Choroid plexus epithelial cell (primary cell): ENCODE data around the gene DNM1.

Experiments
- DNase-seq: peaks from one replicate; pipeline ENCODE4 v3.0.0-alpha.2; 2010; ENCODE audit warnings: low read depth
- H3K4me3 ChIP-seq: 2 replicates; pipeline ENCODE4 v1.5.1; 2011; ENCODE audit warnings: low read depth, mild to moderate bottlenecking, control low read depth, low read length, moderate library complexity
- TF ChIP-seq, protein P1 (sequence below): conservative IDR thresholded peaks from 2 replicates; pipeline ENCODE4 v1.5.1; 2011; ENCODE audit warnings: low read depth, mild to moderate bottlenecking, control low read depth, inconsistent platforms, low read length, moderate library complexity

The DNM1 gene

GRCh38 chr9:128249558-128249907, 46.4 kb downstream of the DNM1 start:
- H3K4me3 ChIP-seq = no peak overlapping the region
- DNase-seq = no peak
- TF ChIP-seq, protein P1, sequence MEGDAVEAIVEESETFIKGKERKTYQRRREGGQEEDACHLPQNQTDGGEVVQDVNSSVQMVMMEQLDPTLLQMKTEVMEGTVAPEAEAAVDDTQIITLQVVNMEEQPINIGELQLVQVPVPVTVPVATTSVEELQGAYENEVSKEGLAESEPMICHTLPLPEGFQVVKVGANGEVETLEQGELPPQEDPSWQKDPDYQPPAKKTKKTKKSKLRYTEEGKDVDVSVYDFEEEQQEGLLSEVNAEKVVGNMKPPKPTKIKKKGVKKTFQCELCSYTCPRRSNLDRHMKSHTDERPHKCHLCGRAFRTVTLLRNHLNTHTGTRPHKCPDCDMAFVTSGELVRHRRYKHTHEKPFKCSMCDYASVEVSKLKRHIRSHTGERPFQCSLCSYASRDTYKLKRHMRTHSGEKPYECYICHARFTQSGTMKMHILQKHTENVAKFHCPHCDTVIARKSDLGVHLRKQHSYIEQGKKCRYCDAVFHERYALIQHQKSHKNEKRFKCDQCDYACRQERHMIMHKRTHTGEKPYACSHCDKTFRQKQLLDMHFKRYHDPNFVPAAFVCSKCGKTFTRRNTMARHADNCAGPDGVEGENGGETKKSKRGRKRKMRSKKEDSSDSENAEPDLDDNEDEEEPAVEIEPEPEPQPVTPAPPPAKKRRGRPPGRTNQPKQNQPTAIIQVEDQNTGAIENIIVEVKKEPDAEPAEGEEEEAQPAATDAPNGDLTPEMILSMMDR = no peak

DNA sequence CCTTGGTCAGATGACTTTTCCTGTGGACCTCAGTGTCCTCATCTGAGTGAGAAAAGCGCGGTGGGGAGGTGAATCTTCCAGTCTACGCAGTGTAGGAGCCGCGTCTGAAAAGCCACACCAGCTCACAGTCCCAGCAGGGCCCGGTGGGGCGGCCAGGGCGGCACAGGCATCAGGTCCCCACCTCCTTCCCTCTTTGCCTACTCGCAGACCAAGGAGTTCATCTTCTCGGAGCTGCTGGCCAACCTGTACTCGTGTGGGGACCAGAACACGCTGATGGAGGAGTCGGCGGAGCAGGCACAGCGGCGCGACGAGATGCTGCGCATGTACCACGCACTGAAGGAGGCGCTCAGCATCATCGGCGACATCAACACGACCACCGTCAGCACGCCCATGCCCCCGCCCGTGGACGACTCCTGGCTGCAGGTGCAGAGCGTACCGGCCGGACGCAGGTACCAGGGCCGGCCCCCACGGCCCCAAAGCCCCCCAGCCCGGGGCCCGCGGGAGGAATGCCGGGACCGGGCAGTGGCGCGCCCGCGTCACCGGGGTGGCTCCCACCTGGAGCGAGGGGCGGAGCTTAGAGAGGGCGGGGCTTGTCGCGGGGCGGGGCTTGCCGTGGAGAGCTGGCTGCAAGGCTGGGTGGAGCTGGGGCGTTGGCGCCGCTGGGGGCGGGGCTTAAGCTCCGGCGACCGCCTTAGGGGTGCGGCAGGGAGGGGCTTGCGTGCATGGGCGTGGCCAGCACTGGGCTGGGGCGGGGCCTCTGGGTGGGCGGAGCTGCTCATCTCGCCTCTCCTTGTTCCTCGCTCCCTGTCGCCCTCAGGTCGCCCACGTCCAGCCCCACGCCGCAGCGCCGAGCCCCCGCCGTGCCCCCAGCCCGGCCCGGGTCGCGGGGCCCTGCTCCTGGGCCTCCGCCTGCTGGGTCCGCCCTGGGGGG, 47.0 kb downstream of the DNM1 start:
- DNase-seq = peak; percentile 84
- TF ChIP-seq, protein P1 = no peak
- H3K4me3 ChIP-seq = peak overlapping the region; percentile 37

DNA sequence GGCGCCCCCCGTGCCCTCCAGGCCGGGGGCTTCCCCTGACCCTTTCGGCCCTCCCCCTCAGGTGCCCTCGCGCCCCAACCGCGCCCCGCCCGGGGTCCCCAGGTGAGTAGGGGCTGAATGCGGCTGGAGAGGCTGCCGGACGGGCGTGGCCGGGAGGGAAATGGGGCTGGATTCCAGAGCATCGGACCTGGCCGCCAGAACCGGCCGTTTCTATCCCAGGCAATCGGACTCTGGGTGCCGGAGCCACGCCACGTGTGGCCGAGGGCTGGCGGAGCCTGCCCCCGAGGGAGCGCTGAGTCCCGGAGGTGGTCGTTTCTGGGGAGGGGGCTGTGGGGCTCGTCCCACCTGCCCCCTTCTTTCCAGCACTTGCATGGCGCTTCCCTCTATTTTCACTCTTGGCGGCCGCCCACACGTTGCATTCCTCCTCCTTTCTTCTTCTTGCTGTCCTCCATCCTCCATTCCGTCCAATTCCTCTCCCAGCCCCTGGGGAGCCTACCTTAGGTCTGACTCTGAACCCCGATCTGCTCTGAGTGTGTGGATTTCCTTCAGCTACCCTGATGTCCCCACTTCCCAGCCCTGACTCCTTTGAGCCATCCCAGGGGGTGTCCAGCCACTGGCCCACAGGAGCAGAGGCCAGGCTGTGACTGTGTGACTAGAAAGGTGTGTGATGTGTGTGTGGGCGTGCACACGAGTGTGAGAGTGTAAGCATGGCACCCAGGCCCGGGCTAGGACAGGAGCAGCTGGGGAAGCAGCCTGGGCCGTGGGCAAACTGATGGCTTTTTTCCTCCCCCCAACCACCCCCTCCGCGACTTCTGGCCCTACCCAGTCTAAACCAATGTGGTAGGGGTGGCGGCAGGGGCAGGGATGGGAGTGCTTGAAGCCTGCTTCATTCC, 47.9 kb downstream of the DNM1 start:
- H3K4me3 ChIP-seq = peak overlapping the region; percentile 37
- DNase-seq = no peak
- TF ChIP-seq, protein P1 = no peak

DNA sequence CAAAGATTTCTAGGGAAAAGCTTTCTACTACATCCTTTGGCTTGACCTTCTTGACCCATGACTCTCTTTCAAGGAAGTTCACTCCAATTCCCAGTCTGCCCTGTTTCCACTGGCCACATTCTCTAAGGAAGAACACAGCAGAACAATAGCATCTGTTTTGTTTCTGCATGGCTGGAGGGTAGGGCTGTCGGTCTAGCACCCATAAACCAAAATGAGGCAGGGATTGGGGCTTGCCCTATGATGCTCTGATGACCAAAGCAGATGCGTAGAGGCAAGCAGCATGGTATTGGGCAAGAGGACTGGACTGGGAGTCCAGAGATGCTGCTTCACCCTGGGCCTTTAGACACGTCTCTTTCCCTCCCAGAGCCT, 48.5 kb downstream of the DNM1 start:
- no peak overlapping the region for H3K4me3 ChIP-seq
- peak; percentile 13 for DNase-seq
- TF ChIP-seq, protein P1 = no peak

- TF ChIP-seq, protein P1 = no peak
- no peak for DNase-seq
- H3K4me3 ChIP-seq = no peak overlapping the region
Measured at GRCh38 chr9:128252317-128253139, 49.3 kb downstream of the DNM1 start.

- TF ChIP-seq, protein P1 = no peak
- no peak for DNase-seq
- no peak overlapping the region for H3K4me3 ChIP-seq
Measured at GRCh38 chr9:128253140-128253990, 50.2 kb downstream of the DNM1 start.
